H9 (cell line): ENCODE data around the gene C19orf85. TPM values are rescaled to one million over a fixed set of nuclear protein-coding genes. Genes with fewer than 3 reads are reported as not detected.

Source experiments
- DNase-seq: peaks from one replicate; pipeline ENCODE4 v3.0.0-alpha.2; 2017
- H2AFZ ChIP-seq: one replicate; pipeline ENCODE4 v1.6.1; 2013; ENCODE audit warnings: mild to moderate bottlenecking, low read length, control low read depth, moderate library complexity
- H2AK5ac ChIP-seq: 2 replicates; pipeline ENCODE4 v1.6.1; 2013; ENCODE audit warnings: low read length, control low read depth, mixed read lengths; ENCODE audit not compliant: insufficient read length
- H2BK120ac ChIP-seq: one replicate; pipeline ENCODE4 v1.6.1; 2013; ENCODE audit warnings: low read depth, mild to moderate bottlenecking, low read length, control low read depth, inconsistent platforms; ENCODE audit not compliant: poor library complexity, severe bottlenecking
- H2BK12ac ChIP-seq: 2 replicates; pipeline ENCODE4 v1.6.1; 2013; ENCODE audit warnings: low read length, control low read depth, mixed read lengths, low read depth; ENCODE audit not compliant: insufficient read length
- H2BK15ac ChIP-seq: 2 replicates; pipeline ENCODE4 v1.6.1; 2013; ENCODE audit warnings: low read depth, low read length, control low read depth
- H2BK20ac ChIP-seq: one replicate; pipeline ENCODE4 v1.6.1; 2013; ENCODE audit warnings: low read depth, mild to moderate bottlenecking, low read length, control low read depth, inconsistent platforms; ENCODE audit not compliant: poor library complexity, severe bottlenecking
- H2BK5ac ChIP-seq: 2 replicates; pipeline ENCODE4 v1.6.1; 2013; ENCODE audit warnings: low read length, control low read depth, mixed read lengths; ENCODE audit not compliant: insufficient read length
- H3K14ac ChIP-seq: 2 replicates; pipeline ENCODE4 v1.6.1; 2013; ENCODE audit warnings: low read length, control low read depth; ENCODE audit not compliant: insufficient read depth
- H3K18ac ChIP-seq: 2 replicates; pipeline ENCODE4 v1.6.1; 2013; ENCODE audit warnings: low read depth, mild to moderate bottlenecking, mixed read lengths, low read length, control low read depth; ENCODE audit not compliant: insufficient read length
- H3K23ac ChIP-seq: 2 replicates; pipeline ENCODE4 v1.6.1; 2013; ENCODE audit warnings: low read length, control low read depth, mixed read lengths, low read depth; ENCODE audit not compliant: insufficient read length
- H3K23me2 ChIP-seq: 2 replicates; pipeline ENCODE4 v1.6.1; 2013; ENCODE audit warnings: low read depth, mild to moderate bottlenecking, mixed read lengths, low read length, control low read depth; ENCODE audit not compliant: insufficient read length, poor library complexity, severe bottlenecking
- H3K27ac ChIP-seq: 2 replicates; pipeline ENCODE4 v1.5.1; 2013; ENCODE audit warnings: low read length, control low read depth, mixed read lengths, low read depth; ENCODE audit not compliant: insufficient read length
- H3K27me3 ChIP-seq: 2 replicates; pipeline ENCODE4 v1.6.1; 2013; ENCODE audit warnings: low read length, control low read depth, inconsistent platforms; ENCODE audit not compliant: insufficient read depth
- H3K4ac ChIP-seq: 2 replicates; pipeline ENCODE4 v1.6.1; 2013; ENCODE audit warnings: low read depth, mild to moderate bottlenecking, control low read depth, inconsistent platforms, low read length, moderate library complexity
- H3K4me1 ChIP-seq: 2 replicates; pipeline ENCODE4 v1.6.1; 2013; ENCODE audit warnings: low read length, control low read depth, inconsistent platforms; ENCODE audit not compliant: insufficient read depth
- H3K4me2 ChIP-seq: 2 replicates; pipeline ENCODE4 v1.6.1; 2013; ENCODE audit warnings: low read length, control low read depth, mixed read lengths; ENCODE audit not compliant: insufficient read length, insufficient read depth
- H3K56ac ChIP-seq: 2 replicates; pipeline ENCODE4 v1.6.1; 2013; ENCODE audit warnings: low read depth, mild to moderate bottlenecking, mixed read lengths, low read length, control low read depth; ENCODE audit not compliant: insufficient read length
- H3K79me1 ChIP-seq: 2 replicates; pipeline ENCODE4 v1.6.1; 2013; ENCODE audit warnings: low read depth, mild to moderate bottlenecking, moderate library complexity, low read length, control low read depth, inconsistent platforms; ENCODE audit not compliant: insufficient read depth, poor library complexity, severe bottlenecking
- H3K79me2 ChIP-seq: 2 replicates; pipeline ENCODE4 v1.6.1; 2013; ENCODE audit warnings: low read length, control low read depth, inconsistent platforms; ENCODE audit not compliant: insufficient read depth
- H3K9ac ChIP-seq: 2 replicates; pipeline ENCODE4 v1.6.1; 2013; ENCODE audit warnings: low read length, control low read depth, mixed read lengths; ENCODE audit not compliant: insufficient read length; ENCODE audit errors: extremely low read depth
- H3K9me3 ChIP-seq: one replicate; pipeline ENCODE4 v1.6.1; 2013; ENCODE audit warnings: low read depth, low read length, inconsistent platforms; ENCODE audit not compliant: control insufficient read depth
- H3T11ph ChIP-seq: one replicate; pipeline ENCODE4 v1.6.1; 2013; ENCODE audit warnings: mild to moderate bottlenecking, low read length, control low read depth, inconsistent platforms
- H4K20me1 ChIP-seq: one replicate; pipeline ENCODE4 v1.6.1; 2013; ENCODE audit not compliant: control insufficient read depth, insufficient read length, insufficient read depth
- H4K5ac ChIP-seq: 2 replicates; pipeline ENCODE4 v1.6.1; 2013; ENCODE audit warnings: low read depth, mild to moderate bottlenecking, mixed read lengths, low read length, control low read depth; ENCODE audit not compliant: insufficient read length
- H4K8ac ChIP-seq: replicated peaks from 2 replicates; pipeline ENCODE4 v1.6.1; 2013; ENCODE audit warnings: low read length, control low read depth, mixed read lengths, low read depth; ENCODE audit not compliant: insufficient read length
- H4K91ac ChIP-seq: 2 replicates; pipeline ENCODE4 v1.6.1; 2013; ENCODE audit warnings: low read depth, mild to moderate bottlenecking, moderate library complexity, mixed read lengths, low read length, control low read depth; ENCODE audit not compliant: insufficient read length
- H3K27ac Mint-ChIP-seq, 3 experiments: 2 replicates in 2 of 3; 3 replicates in 1 of 3; pipeline ENCODE4 v1.8.0; 2020 to 2021; ENCODE audit warnings: mixed read lengths in 3 of 3, mild to moderate bottlenecking in 1 of 3, moderate library complexity in 1 of 3
- H3K27me3 Mint-ChIP-seq: 2 replicates; pipeline ENCODE4 v1.8.0; 2021; ENCODE audit warnings: low read depth, mild to moderate bottlenecking, moderate library complexity, mixed read lengths
- H3K36me3 Mint-ChIP-seq, 3 experiments: 2 replicates in 2 of 3; 3 replicates in 1 of 3; pipeline ENCODE4 v1.8.0; 2020 to 2021; ENCODE audit warnings: low read depth in 3 of 3, mixed read lengths in 3 of 3; ENCODE audit not compliant: insufficient read depth in 1 of 3
- H3K4me1 Mint-ChIP-seq, 2 experiments: 2 replicates each; pipeline ENCODE4 v1.8.0; 2020; ENCODE audit warnings: mixed read lengths in 2 of 2
- H3K4me3 Mint-ChIP-seq, 2 experiments: 2 replicates in 1 of 2; 3 replicates in 1 of 2; pipeline ENCODE4 v1.8.0; 2020 to 2021; ENCODE audit warnings: mild to moderate bottlenecking in 2 of 2, mixed read lengths in 2 of 2, moderate library complexity in 1 of 2
- H3K9me3 Mint-ChIP-seq, 2 experiments: 2 replicates in 1 of 2; 3 replicates in 1 of 2; pipeline ENCODE4 v1.8.0; 2020; ENCODE audit warnings: mild to moderate bottlenecking in 2 of 2, mixed read lengths in 2 of 2, moderate library complexity in 1 of 2
- WGBS: extraction: QIAGEN DNeasy Blood & Tissue Kit; methylation state at CpG from one replicate; pipeline ENCODE4 v1.1.7; 2013; ENCODE audit warnings: missing lambda C conversion rate, low lambda C conversion rate, mixed read lengths; ENCODE audit not compliant: insufficient read length; ENCODE audit errors: extremely low coverage; 5-methylcytosine and 5-hydroxymethylcytosine counted together
- total RNA-seq: library from RNA; stranded (reverse); gene quantifications from 2 replicates; pipeline ENCODE4 v1.2.1, GENCODE V29; 2021
- TF ChIP-seq, protein P1 (sequence below): fragments of 200-600 bp; sonication (generic); conservative IDR thresholded peaks from 3 replicates; pipeline ENCODE4 v1.8.0; 2021; ENCODE audit warnings: antibody characterized with exemption, mild to moderate bottlenecking

The C19orf85 gene
- total RNA-seq, 1 experiment from 2014 or later = 1.2 TPM

DNA sequence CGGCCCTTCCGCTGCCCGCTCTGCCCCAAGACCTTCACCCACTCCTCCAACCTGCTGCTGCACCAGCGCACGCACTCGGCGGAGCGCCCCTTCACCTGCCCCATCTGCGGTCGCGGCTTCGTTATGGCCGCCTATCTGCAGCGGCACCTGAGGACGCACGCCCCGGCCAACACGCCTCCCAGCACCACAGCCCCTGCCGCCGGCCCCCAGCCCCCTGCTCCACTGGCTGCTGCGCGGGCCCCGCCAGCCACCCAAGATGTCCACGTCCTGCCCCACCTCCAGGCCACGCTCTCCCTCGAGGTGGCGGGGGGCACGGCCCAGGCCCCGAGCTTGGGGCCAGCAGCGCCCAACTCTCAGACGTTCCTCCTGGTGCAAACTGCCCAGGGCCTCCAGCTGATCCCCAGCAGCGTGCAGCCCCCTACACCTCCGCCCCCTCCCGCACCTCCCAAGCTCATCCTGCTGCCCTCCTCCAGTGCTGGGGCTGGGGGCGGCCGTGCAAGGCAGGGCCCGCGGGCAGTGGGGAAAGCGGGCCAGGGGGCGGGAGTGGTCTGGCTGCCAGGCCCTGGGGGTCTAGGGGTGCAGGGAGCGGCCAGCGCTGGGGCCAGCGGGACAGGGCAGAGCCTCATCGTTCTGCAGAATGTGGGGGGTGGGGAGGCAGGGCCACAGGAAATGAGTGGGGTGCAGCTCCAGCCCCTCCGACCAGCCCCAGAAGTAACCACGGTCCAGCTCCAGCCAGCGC is 18.6 kb upstream of the C19orf85 start:
- no peak overlapping the region for H3K4ac ChIP-seq
- Mint-ChIP-seq H3K4me1 (peaks cover 15 to 42% of the 10 kb centered on the region in 2 experiments), H3K9me3 (no peaks in the 10 kb centered on the region), H3K4me3 (no peak overlapping the region; a peak in 1 of 5 replicates), H3K36me3 (peaks cover 2 to 19% (median 8%) of the 10 kb centered on the region in 3 experiments; a peak in 5 of 7 replicates), H3K27ac (no peak overlapping the region), H3K27me3 (no peaks in the 10 kb centered on the region; the same call in 1 of the 2 replicates)
- no peak overlapping the region for H3K27ac ChIP-seq
- no peaks in the 10 kb centered on the region for H3K79me2 ChIP-seq
- no peak overlapping the region for H2AK5ac ChIP-seq
- H3K27me3 ChIP-seq = no peaks in the 10 kb centered on the region
- H2BK15ac ChIP-seq = no peak overlapping the region
- no peak overlapping the region for H2BK5ac ChIP-seq
- peaks cover 3% of the 10 kb centered on the region for H3K4me1 ChIP-seq
- DNase-seq = no peak
- H3K4me2 ChIP-seq = no peak overlapping the region
- H2BK12ac ChIP-seq = no peak overlapping the region
- no peak overlapping the region for H2AFZ ChIP-seq
- no peak overlapping the region for H4K8ac ChIP-seq
- H3K79me1 ChIP-seq = no peaks in the 10 kb centered on the region
- H3K9me3 ChIP-seq = no peaks in the 10 kb centered on the region
- no peak overlapping the region for H3K18ac ChIP-seq
- no peak overlapping the region for H3K14ac ChIP-seq
- no CpG with 5 or more reads among the region's 47 CpGs for WGBS
- no peak overlapping the region for H2BK120ac ChIP-seq
- H2BK20ac ChIP-seq = no peak overlapping the region
- TF ChIP-seq, protein P1, sequence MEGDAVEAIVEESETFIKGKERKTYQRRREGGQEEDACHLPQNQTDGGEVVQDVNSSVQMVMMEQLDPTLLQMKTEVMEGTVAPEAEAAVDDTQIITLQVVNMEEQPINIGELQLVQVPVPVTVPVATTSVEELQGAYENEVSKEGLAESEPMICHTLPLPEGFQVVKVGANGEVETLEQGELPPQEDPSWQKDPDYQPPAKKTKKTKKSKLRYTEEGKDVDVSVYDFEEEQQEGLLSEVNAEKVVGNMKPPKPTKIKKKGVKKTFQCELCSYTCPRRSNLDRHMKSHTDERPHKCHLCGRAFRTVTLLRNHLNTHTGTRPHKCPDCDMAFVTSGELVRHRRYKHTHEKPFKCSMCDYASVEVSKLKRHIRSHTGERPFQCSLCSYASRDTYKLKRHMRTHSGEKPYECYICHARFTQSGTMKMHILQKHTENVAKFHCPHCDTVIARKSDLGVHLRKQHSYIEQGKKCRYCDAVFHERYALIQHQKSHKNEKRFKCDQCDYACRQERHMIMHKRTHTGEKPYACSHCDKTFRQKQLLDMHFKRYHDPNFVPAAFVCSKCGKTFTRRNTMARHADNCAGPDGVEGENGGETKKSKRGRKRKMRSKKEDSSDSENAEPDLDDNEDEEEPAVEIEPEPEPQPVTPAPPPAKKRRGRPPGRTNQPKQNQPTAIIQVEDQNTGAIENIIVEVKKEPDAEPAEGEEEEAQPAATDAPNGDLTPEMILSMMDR = no peak
- H3K56ac ChIP-seq = no peak overlapping the region
- no peak overlapping the region for H4K5ac ChIP-seq
- H3K23ac ChIP-seq = no peak overlapping the region
- H3K23me2 ChIP-seq = peaks cover 4% of the 10 kb centered on the region
- no peaks in the 10 kb centered on the region for H4K20me1 ChIP-seq
- no peak overlapping the region for H3T11ph ChIP-seq
- no peak overlapping the region for H3K9ac ChIP-seq
- H4K91ac ChIP-seq = no peak overlapping the region
